Ishikawa (cell line): ENCODE data around the gene AKT1S1.

Experiments
- CEBPB ChIP-seq: IDR thresholded peaks from 2 replicates; pipeline ENCODE4 v1.6.1; 2012
- FOXM1 ChIP-seq: IDR thresholded peaks from 2 replicates; pipeline ENCODE4 v1.6.1; 2012; ENCODE audit warnings: low read depth, borderline replicate concordance
- MAX ChIP-seq: IDR thresholded peaks from 2 replicates; pipeline ENCODE4 v1.6.1; 2012
- NFIC ChIP-seq: IDR thresholded peaks from 2 replicates; pipeline ENCODE4 v1.6.1; 2012
- RAD21 ChIP-seq: IDR thresholded peaks from 2 replicates; pipeline ENCODE4 v1.6.1; 2012; ENCODE audit warnings: low read depth
- REST ChIP-seq: IDR thresholded peaks from 2 replicates; pipeline ENCODE4 v1.6.1; 2012; ENCODE audit warnings: low read depth, mild to moderate bottlenecking
- TAF1 ChIP-seq: IDR thresholded peaks from 2 replicates; pipeline ENCODE4 v1.6.1; 2012; ENCODE audit warnings: low read depth, mild to moderate bottlenecking
- ZBTB7A ChIP-seq: IDR thresholded peaks from 2 replicates; pipeline ENCODE4 v1.6.1; 2012; ENCODE audit warnings: low read depth

GRCh38 chr19:49887665-49888509, 10.7 kb upstream of the AKT1S1 start:
- TF ChIP-seq FOXM1 (no peak), ZBTB7A (no peak), RAD21 (no peak), CEBPB (no peak), MAX (no peak), NFIC (no peak), REST (no peak), TAF1 (no peak)
